HG02840 (cell line): ENCODE results near the gene ANO2.

ENCODE experiments used
- ATAC-seq: cut with Tn5 transposase; IDR thresholded peaks from one replicate; pipeline ENCODE4 v1.9.1; 2021; ENCODE audit warnings: mild to moderate bottlenecking, moderate library complexity, moderate number of reproducible peaks; ENCODE audit not compliant: unreplicated experiment, low FRiP score

The ANO2 gene

DNA sequence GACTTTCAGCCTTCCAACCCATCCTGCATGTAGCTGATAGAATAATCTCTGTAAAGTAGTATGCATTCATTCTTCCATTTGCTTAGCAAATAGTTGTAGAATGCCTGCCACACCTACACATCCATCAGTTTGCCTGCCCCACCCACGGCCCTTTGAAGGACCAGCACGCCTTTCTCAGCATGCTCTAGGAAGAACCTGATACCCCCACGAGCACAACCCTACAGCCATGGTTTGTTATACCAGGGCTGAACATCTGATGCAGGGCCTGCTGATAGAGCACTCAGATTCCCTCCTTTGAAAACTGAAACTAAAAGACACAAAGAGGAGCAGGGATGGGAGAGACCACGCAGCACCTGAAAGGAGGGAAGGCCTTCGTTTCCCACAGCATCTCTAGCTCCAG lies 205.1 kb downstream of the ANO2 start:
- ATAC-seq = no peak

GRCh38 chr12:5737778-5738177 lies 207.3 kb downstream of the ANO2 start:
- no peak for ATAC-seq

- ATAC-seq = no peak
Measured at GRCh38 chr12:5736527-5736926, 208.5 kb downstream of the ANO2 start.

DNA sequence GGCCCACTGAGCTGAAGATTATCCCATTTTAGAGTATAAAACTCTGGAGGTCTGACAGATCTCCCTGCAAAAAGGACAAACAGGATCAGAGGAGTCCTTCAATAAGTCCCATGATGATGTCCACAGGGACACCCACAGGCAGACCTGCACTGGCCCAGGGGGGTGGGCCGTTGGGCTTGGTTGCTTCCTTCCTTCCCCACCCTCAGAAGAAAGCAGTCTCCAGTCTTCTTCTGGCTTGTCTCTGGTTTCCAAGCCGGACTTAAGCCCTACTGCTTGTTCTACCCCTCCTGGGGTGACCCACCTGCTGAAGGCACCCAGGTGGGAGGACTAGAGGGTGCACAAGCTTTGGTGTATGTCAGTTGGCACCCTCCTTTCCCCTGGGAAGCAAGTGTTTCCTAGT lies 209.0 kb downstream of the ANO2 start:
- ATAC-seq = no peak

DNA sequence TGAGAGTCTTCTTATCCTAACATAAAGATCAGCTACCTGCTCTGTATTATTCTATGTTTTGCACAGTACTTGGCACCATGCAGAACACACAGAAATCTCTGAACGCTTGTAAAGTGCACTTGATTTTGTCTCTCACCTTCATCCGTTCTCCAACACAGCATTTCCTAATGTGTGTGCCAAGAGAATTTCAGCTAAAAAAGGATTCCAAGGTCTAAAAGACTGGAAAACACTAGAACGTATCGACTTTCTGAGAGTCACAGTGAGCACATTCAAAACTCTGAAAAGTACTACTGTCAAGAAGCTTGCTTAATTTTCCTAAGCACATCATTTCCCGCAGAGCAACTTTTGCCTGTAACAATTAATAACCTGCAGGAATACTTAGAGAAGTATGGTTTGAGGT lies 211.1 kb downstream of the ANO2 start:
- ATAC-seq = no peak

DNA sequence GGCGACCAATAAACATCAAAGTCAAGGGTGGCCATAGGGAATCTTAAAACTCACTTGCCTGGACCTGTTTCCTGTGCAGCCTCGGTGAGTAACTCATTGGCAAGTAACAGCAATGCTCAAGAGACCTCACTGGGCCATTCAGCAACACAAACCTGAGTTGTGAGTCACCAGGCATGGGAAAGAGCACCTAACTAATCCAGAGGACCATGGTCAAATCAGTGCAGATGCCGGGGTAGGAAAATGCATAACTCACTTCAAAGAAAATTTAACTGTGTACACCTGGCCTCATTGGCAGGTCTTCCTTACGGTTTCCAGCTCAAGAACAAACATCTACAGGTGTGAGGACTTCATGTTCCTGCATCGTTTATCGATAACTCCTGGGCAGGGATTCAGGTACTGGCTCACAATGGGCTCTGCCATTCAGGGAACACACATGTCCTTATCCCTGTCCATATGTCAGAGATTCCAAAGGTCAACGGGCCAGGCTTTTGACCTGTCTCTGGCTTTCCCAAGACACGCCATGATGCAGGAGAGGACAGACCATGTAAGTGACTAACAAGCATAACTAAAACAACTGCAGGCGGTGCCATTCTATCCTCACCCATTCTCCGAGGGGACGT lies 211.8 kb downstream of the ANO2 start:
- ATAC-seq = no peak

GRCh38 chr12:5730962-5731361 lies 214.1 kb downstream of the ANO2 start:
- ATAC-seq = no peak

GRCh38 chr12:5723711-5724252 lies 221.3 kb downstream of the ANO2 start:
- ATAC-seq = no peak

GRCh38 chr12:5723071-5723470 lies 222.0 kb downstream of the ANO2 start:
- no peak for ATAC-seq

DNA sequence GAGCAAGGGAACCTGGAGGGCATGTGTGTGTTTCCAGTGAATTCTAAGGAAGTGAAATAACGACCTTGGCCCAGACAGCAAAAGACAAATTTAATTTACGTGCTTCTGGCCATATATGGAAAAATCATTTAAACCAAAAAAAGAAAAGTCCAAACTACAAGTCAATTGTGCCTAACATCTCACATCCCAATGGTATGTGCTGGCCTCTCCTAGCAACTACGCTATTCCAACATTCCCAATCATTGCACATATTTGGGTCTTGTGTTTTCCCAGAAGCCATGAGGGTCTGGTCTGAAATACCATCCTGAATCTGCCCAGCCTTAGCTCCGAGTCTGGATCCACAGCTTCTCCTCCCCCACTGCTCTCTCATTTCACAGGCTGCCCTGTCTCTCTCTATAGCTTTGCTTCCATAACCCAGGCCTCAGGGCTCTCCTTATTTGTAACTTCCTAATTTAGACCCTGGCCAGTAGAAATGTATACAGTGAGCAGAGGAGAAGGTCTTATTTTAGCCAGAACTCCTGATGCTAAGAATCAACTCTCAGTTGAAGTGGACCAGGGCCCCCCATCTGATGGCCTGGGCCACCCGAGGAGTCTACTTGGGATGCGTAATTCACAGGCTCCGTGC lies 224.6 kb downstream of the ANO2 start:
- ATAC-seq = no peak

GRCh38 chr12:5718680-5719079 lies 226.4 kb downstream of the ANO2 start:
- no peak for ATAC-seq

DNA sequence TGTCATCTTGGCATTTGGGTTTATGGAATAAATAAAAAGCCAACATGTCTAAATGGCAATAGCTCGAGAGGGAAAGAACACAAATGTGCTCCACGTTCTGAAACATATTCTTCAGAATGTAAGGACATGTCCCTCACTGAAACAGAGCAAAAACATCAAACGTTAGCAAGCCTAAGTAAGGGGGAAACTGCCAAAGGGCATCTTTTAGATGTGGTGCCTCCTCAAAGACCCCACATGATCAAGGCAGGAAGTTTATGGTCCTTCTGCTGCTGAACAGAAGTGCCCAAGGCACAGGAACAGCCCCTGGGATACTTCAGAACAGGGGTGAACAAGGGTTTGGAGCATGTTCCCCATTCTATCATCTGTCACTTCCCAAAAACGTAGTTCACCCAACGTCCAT lies 227.0 kb downstream of the ANO2 start:
- no peak for ATAC-seq

DNA sequence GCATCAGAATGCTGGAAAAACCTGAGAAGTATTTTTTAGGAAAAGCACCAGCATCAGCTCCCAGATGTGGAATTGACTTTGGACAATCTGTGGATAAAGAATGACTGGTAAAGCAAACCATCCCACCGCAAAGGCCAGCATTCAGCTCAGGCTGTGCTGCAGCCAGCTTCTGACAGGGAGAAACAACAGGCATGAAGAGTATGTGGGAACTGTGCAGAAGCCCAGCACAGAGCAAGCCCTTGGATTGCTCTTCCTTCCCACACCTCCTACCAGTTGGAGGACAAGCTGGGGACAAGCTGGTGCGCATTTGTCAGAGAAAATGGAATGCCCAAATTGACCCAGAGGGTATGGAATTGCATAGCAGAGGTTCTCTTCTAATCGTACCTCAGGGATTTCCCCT lies 228.1 kb downstream of the ANO2 start:
- ATAC-seq = no peak

DNA sequence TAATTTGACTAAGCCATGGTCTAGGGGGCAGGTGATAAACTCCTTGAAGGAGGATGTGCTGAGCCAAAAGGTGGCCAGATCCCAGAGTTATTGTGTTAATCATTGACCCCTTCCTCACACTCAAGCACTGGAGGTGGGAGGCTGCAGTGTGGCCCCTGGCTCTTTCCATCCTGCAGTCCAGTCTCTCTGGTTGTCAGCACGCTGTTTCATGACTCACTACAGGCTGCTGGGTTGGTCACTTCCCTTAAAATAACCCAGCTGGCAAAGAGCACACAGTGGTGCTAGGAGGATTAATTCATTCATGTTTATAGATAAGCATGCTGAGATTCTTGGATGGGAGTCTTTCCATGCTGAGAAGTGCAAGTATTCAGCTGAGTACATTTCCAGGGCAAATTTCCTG lies 228.9 kb downstream of the ANO2 start:
- ATAC-seq = no peak

- no peak for ATAC-seq
Measured at GRCh38 chr12:5715021-5715420, 230.0 kb downstream of the ANO2 start.

GRCh38 chr12:5713599-5714081 lies 231.4 kb downstream of the ANO2 start:
- no peak for ATAC-seq

GRCh38 chr12:5710260-5710878 lies 234.7 kb downstream of the ANO2 start:
- no peak for ATAC-seq

GRCh38 chr12:5708371-5708770 lies 236.7 kb downstream of the ANO2 start:
- ATAC-seq = no peak

DNA sequence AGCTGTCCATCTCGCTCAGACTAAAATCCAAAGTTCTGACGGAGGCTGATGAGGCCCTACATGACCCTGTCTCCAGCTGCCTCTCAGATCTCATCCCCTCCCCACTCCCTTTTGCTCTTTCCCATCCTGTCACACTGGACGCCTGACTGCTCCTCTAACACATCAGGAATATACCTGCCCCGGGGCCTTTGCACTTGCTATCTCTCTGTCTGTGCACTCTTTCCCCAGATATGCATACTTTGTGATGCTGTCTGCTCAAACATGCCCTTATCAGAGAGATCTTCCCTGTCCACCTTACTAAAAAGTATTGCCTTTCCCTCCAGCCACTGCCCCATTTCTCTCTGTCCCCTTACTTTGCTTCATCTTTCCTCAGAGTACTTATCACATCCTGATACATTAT lies 238.8 kb downstream of the ANO2 start:
- ATAC-seq = no peak

- ATAC-seq = no peak
Measured at GRCh38 chr12:5705791-5706190, 239.3 kb downstream of the ANO2 start.

GRCh38 chr12:5694759-5695409 lies 250.2 kb downstream of the ANO2 start:
- no peak for ATAC-seq
